Measurements from ENCODE around the gene MDM1. TPM values are rescaled to one million over a fixed set of nuclear protein-coding genes. Genes with fewer than 3 reads are reported as not detected.

Gene MDM1
- total and polyA plus RNA-seq, 2 of the 13 experiments (the other 11 are each of a cell fraction or from before 2014, with no cell fraction given) = 4.6 to 15.2 TPM

- TF ChIP-seq ZSCAN20 (CRISPR knock-in tag; IDR thresholded peaks at IDR 0.05; ENCODE audit: borderline replicate concordance) (no peak), PAF1 (CRISPR knock-in tag; IDR thresholded peaks at IDR 0.05) (no peak), ZSCAN5A (CRISPR knock-in tag; IDR thresholded peaks at IDR 0.05; ENCODE audit: borderline replicate concordance) (0 out of 2 replicates have a peak, but pooled peaks have one; percentile 26), ZBTB2 (CRISPR knock-in tag; IDR thresholded peaks at IDR 0.05; ENCODE audit: low read depth) (no peak), ZNF614 (CRISPR knock-in tag; IDR thresholded peaks at IDR 0.05; ENCODE audit: borderline replicate concordance) (peak; percentile 15; the same call in 1 of the 2 replicates), CREB3 (CRISPR knock-in tag; IDR thresholded peaks at IDR 0.05) (no peak), NFE2L1 (CRISPR knock-in tag; IDR thresholded peaks at IDR 0.05; ENCODE audit: borderline replicate concordance) (no peak), ZNF782 (CRISPR knock-in tag; IDR thresholded peaks at IDR 0.05; ENCODE audit: borderline replicate concordance) (no peak), NCOA1 (CRISPR knock-in tag; IDR thresholded peaks at IDR 0.05) (no peak), KLF12 (CRISPR knock-in tag; IDR thresholded peaks at IDR 0.05; ENCODE audit: borderline replicate concordance) (peak; percentile 86; the same call in 1 of the 2 replicates), ZNF280B (CRISPR knock-in tag; IDR thresholded peaks at IDR 0.05; ENCODE audit: borderline replicate concordance) (peak; percentile 66; the same call in 1 of the 2 replicates), RFXAP (CRISPR knock-in tag; IDR thresholded peaks at IDR 0.05; ENCODE audit: borderline replicate concordance) (no peak), ARID3A (IDR thresholded peaks at IDR 0.05; ENCODE audit: low read depth, low read length) (no peak), ZNF251 (CRISPR knock-in tag; IDR thresholded peaks at IDR 0.05) (no peak), KLF15 (CRISPR knock-in tag; IDR thresholded peaks at IDR 0.05; ENCODE audit: borderline replicate concordance) (no peak), KDM1A (CRISPR knock-in tag; IDR thresholded peaks at IDR 0.05) (0 out of 2 replicates have a peak, but pooled peaks have one; percentile 20), RBAK (CRISPR knock-in tag; IDR thresholded peaks at IDR 0.05) (no peak), HIC2 (CRISPR knock-in tag; IDR thresholded peaks at IDR 0.05; ENCODE audit: low read depth) (no peak), FOSL2 (CRISPR knock-in tag; IDR thresholded peaks at IDR 0.05) (no peak)
Observed at GRCh38 chr12:68364893-68365725, 32.9 kb upstream of the MDM1 start (continued).
